ENCODE data around the gene ANO10.
"Not testable (repeated sequence)": the region's sequence is repeated elsewhere in the genome, so short reads cannot be mapped to it uniquely, and the experiment has no call there.

Gene ANO10

GRCh38 chr3:43356033-43356432 lies 265.8 kb downstream of the ANO10 start:
- H3K27ac ChIP-seq (ENCODE audit: insufficient read depth in 1 of 2, low read depth in 1 of 2, low read length in 2 of 2, poor library complexity in 1 of 2, severe bottlenecking in 2 of 2); H3K4me3 ChIP-seq (ENCODE audit: control insufficient read depth in 1 of 7, extremely low read depth in 1 of 7, insufficient read depth in 4 of 7, low read depth in 2 of 7, low read length in 6 of 7); H3K4me1 ChIP-seq (ENCODE audit: control extremely low read depth in 1 of 4, control insufficient read depth in 4 of 4, insufficient read depth in 4 of 4, low read length in 3 of 4); H3K27me3 ChIP-seq (replicated peaks in 2 of 5; ENCODE audit: control insufficient read depth in 4 of 5, insufficient read depth in 5 of 5, low read length in 4 of 5); POLR2A ChIA-PET: not testable (repeated sequence)
- peaks cover 2 to 23% (median 8%) of the 10 kb centered on the region in 4 experiments for H3K36me3 ChIP-seq (ENCODE audit: control insufficient read depth in 4 of 4, insufficient read depth in 4 of 4, low read length in 3 of 4)
- CTCF ChIA-PET = interaction anchor here (0.9 kb wide), 1 partner anchor 35 kb away, joined by 3 read pairs; no protein-coding TSS in a partner anchor
- 100% methylated on average over 2 of the region's 2 CpGs for WGBS (ENCODE audit: insufficient coverage)
- peak in 2 of 3 donors; percentile 22 to 35 for DNase-seq
- peaks cover 3 to 40% (median 16%) of the 10 kb centered on the region in 5 experiments for H3K9me3 ChIP-seq (ENCODE audit: control extremely low read depth in 1 of 5, control insufficient read depth in 4 of 5, insufficient read depth in 2 of 5, low read depth in 1 of 5, low read length in 4 of 5)

- Histone ChIP-seq H3K9me3 (ENCODE audit: control extremely low read depth in 1 of 5, control insufficient read depth in 4 of 5, insufficient read depth in 2 of 5, low read depth in 1 of 5, low read length in 4 of 5) (peaks cover 3 to 40% (median 16%) of the 10 kb centered on the region in 5 experiments), H3K27me3 (replicated peaks in 2 of 5; ENCODE audit: control insufficient read depth in 4 of 5, insufficient read depth in 5 of 5, low read length in 4 of 5) (no peaks in the 10 kb centered on the region), H3K4me1 (ENCODE audit: control extremely low read depth in 1 of 4, control insufficient read depth in 4 of 4, insufficient read depth in 4 of 4, low read length in 3 of 4) (no peaks in the 10 kb centered on the region), H3K4me3 (ENCODE audit: control insufficient read depth in 1 of 7, extremely low read depth in 1 of 7, insufficient read depth in 4 of 7, low read depth in 2 of 7, low read length in 6 of 7) (no peak overlapping the region), H3K27ac (ENCODE audit: insufficient read depth in 1 of 2, low read depth in 1 of 2, low read length in 2 of 2, poor library complexity in 1 of 2, severe bottlenecking in 2 of 2) (no peak overlapping the region), H3K36me3 (ENCODE audit: control insufficient read depth in 4 of 4, insufficient read depth in 4 of 4, low read length in 3 of 4) (peaks cover 4 to 41% (median 23%) of the 10 kb centered on the region in 4 experiments)
- 95% methylated on average over 4 of the region's 4 CpGs for WGBS (ENCODE audit: insufficient coverage)
- no peak for DNase-seq
- ChIA-PET POLR2A (no interaction called here), CTCF (interaction anchor here (0.9 to 1.0 kb wide), 2 partner anchors 15 to 17 kb away, joined by 3 to 4 read pairs; no protein-coding TSS in a partner anchor)
Measured at GRCh38 chr3:43353923-43354670, 267.7 kb downstream of the ANO10 start.

- POLR2A ChIA-PET = no interaction called here
- Histone ChIP-seq H3K4me1 (ENCODE audit: control extremely low read depth in 1 of 4, control insufficient read depth in 4 of 4, insufficient read depth in 4 of 4, low read length in 3 of 4) (no peaks in the 10 kb centered on the region), H3K27ac (ENCODE audit: insufficient read depth in 1 of 2, low read depth in 1 of 2, low read length in 2 of 2, poor library complexity in 1 of 2, severe bottlenecking in 2 of 2) (no peak overlapping the region), H3K9me3 (ENCODE audit: control extremely low read depth in 1 of 5, control insufficient read depth in 4 of 5, insufficient read depth in 2 of 5, low read depth in 1 of 5, low read length in 4 of 5) (peaks cover 3 to 40% (median 16%) of the 10 kb centered on the region in 5 experiments), H3K27me3 (replicated peaks in 2 of 5; ENCODE audit: control insufficient read depth in 4 of 5, insufficient read depth in 5 of 5, low read length in 4 of 5) (no peaks in the 10 kb centered on the region), H3K36me3 (ENCODE audit: control insufficient read depth in 4 of 4, insufficient read depth in 4 of 4, low read length in 3 of 4) (peaks cover 6 to 48% (median 28%) of the 10 kb centered on the region in 4 experiments), H3K4me3 (ENCODE audit: control insufficient read depth in 1 of 7, extremely low read depth in 1 of 7, insufficient read depth in 4 of 7, low read depth in 2 of 7, low read length in 6 of 7) (no peak overlapping the region)
- DNase-seq = no peak
- no CpG with 5 or more reads among the region's 1 CpG for WGBS (ENCODE audit: insufficient coverage)
- CTCF ChIA-PET = interaction anchor here (0.9 kb wide), 1 partner anchor 16 kb away, joined by 3 read pairs; no protein-coding TSS in a partner anchor
Measured at GRCh38 chr3:43353393-43353792, 268.4 kb downstream of the ANO10 start.

- Histone ChIP-seq H3K27ac (ENCODE audit: insufficient read depth in 1 of 2, low read depth in 1 of 2, low read length in 2 of 2, poor library complexity in 1 of 2, severe bottlenecking in 2 of 2) (no peak overlapping the region), H3K36me3 (ENCODE audit: control insufficient read depth in 4 of 4, insufficient read depth in 4 of 4, low read length in 3 of 4) (peaks cover 22 to 78% (median 51%) of the 10 kb centered on the region in 4 experiments), H3K4me1 (ENCODE audit: control extremely low read depth in 1 of 4, control insufficient read depth in 4 of 4, insufficient read depth in 4 of 4, low read length in 3 of 4) (peaks cover 0 to 2% (median 0%) of the 10 kb centered on the region in 4 experiments), H3K9me3 (ENCODE audit: control extremely low read depth in 1 of 5, control insufficient read depth in 4 of 5, insufficient read depth in 2 of 5, low read depth in 1 of 5, low read length in 4 of 5) (peaks cover 3 to 25% (median 14%) of the 10 kb centered on the region in 5 experiments), H3K4me3 (ENCODE audit: control insufficient read depth in 1 of 7, extremely low read depth in 1 of 7, insufficient read depth in 4 of 7, low read depth in 2 of 7, low read length in 6 of 7) (no peak overlapping the region), H3K27me3 (replicated peaks in 2 of 5; ENCODE audit: control insufficient read depth in 4 of 5, insufficient read depth in 5 of 5, low read length in 4 of 5) (no peaks in the 10 kb centered on the region)
- 96% methylated on average over 3 of the region's 3 CpGs for WGBS (ENCODE audit: insufficient coverage)
- CTCF ChIA-PET = interaction anchor here (0.9 to 1.0 kb wide), 2 partner anchors 11 to 106 kb away, joined by 3 read pairs; no protein-coding TSS in a partner anchor
- POLR2A ChIA-PET = no interaction called here
- DNase-seq = peak in 1 of 3 donors; percentile 14
Measured at GRCh38 chr3:43349716-43350115, 272.1 kb downstream of the ANO10 start.

GRCh38 chr3:43348852-43349574 lies 272.8 kb downstream of the ANO10 start:
- Histone ChIP-seq H3K27ac (ENCODE audit: insufficient read depth in 1 of 2, low read depth in 1 of 2, low read length in 2 of 2, poor library complexity in 1 of 2, severe bottlenecking in 2 of 2) (no peak overlapping the region), H3K4me1 (ENCODE audit: control extremely low read depth in 1 of 4, control insufficient read depth in 4 of 4, insufficient read depth in 4 of 4, low read length in 3 of 4) (peaks cover 0 to 2% (median 0%) of the 10 kb centered on the region in 4 experiments), H3K9me3 (ENCODE audit: control extremely low read depth in 1 of 5, control insufficient read depth in 4 of 5, insufficient read depth in 2 of 5, low read depth in 1 of 5, low read length in 4 of 5) (peaks cover 3 to 19% (median 7%) of the 10 kb centered on the region in 5 experiments), H3K4me3 (ENCODE audit: control insufficient read depth in 1 of 7, extremely low read depth in 1 of 7, insufficient read depth in 4 of 7, low read depth in 2 of 7, low read length in 6 of 7) (no peak overlapping the region), H3K27me3 (replicated peaks in 2 of 5; ENCODE audit: control insufficient read depth in 4 of 5, insufficient read depth in 5 of 5, low read length in 4 of 5) (no peaks in the 10 kb centered on the region), H3K36me3 (ENCODE audit: control insufficient read depth in 4 of 4, insufficient read depth in 4 of 4, low read length in 3 of 4) (peaks cover 25 to 78% (median 57%) of the 10 kb centered on the region in 4 experiments)
- ChIA-PET POLR2A (interaction anchor here (0.6 kb wide), 1 partner anchor 54 kb away, joined by 3 read pairs; no protein-coding TSS in a partner anchor), CTCF (interaction anchor here (1.0 kb wide), 1 partner anchor 105 kb away, joined by 3 read pairs; no protein-coding TSS in a partner anchor)
- WGBS (ENCODE audit: insufficient coverage) = 100% methylated on average over 1 of the region's 4 CpGs
- DNase-seq = no peak

GRCh38 chr3:43348350-43348749 lies 273.5 kb downstream of the ANO10 start:
- H3K4me1 ChIP-seq (ENCODE audit: control extremely low read depth in 1 of 4, control insufficient read depth in 4 of 4, insufficient read depth in 4 of 4, low read length in 3 of 4) = peaks cover 0 to 2% (median 0%) of the 10 kb centered on the region in 4 experiments
- 98% methylated on average over 9 of the region's 11 CpGs for WGBS (ENCODE audit: insufficient coverage)
- H3K27ac ChIP-seq (ENCODE audit: insufficient read depth in 1 of 2, low read depth in 1 of 2, low read length in 2 of 2, poor library complexity in 1 of 2, severe bottlenecking in 2 of 2) = no peak overlapping the region
- no peak for DNase-seq
- no peaks in the 10 kb centered on the region for H3K27me3 ChIP-seq (replicated peaks in 2 of 5; ENCODE audit: control insufficient read depth in 4 of 5, insufficient read depth in 5 of 5, low read length in 4 of 5)
- no peak overlapping the region for H3K4me3 ChIP-seq (ENCODE audit: control insufficient read depth in 1 of 7, extremely low read depth in 1 of 7, insufficient read depth in 4 of 7, low read depth in 2 of 7, low read length in 6 of 7)
- peaks cover 0 to 12% (median 4%) of the 10 kb centered on the region in 5 experiments for H3K9me3 ChIP-seq (ENCODE audit: control extremely low read depth in 1 of 5, control insufficient read depth in 4 of 5, insufficient read depth in 2 of 5, low read depth in 1 of 5, low read length in 4 of 5)
- ChIA-PET CTCF (no interaction called here), POLR2A (no interaction called here)
- H3K36me3 ChIP-seq (ENCODE audit: control insufficient read depth in 4 of 4, insufficient read depth in 4 of 4, low read length in 3 of 4) = peaks cover 25 to 81% (median 61%) of the 10 kb centered on the region in 4 experiments
